Measurements from ENCODE around the gene CHST11.

Gene CHST11

GRCh38 chr12:104748790-104749189 is 292.0 kb downstream of the CHST11 start:
- no peaks in the 10 kb centered on the region for H3K27me3 ChIP-seq (replicated peaks in 2 of 5; ENCODE audit: control insufficient read depth in 4 of 5, insufficient read depth in 5 of 5, low read length in 4 of 5)
- 90% methylated on average over 3 of the region's 5 CpGs for WGBS (ENCODE audit: insufficient coverage)
- CTCF ChIA-PET = interaction anchor here (0.8 to 1.7 kb wide), 4 partner anchors 10 to 51 kb away, joined by 3 to 6 read pairs (median 4); no protein-coding TSS in a partner anchor
- peaks cover 0 to 16% (median 2%) of the 10 kb centered on the region in 4 experiments for H3K36me3 ChIP-seq (ENCODE audit: control insufficient read depth in 4 of 4, insufficient read depth in 4 of 4, low read length in 3 of 4)
- H3K4me1 ChIP-seq (ENCODE audit: control extremely low read depth in 1 of 4, control insufficient read depth in 4 of 4, insufficient read depth in 4 of 4, low read length in 3 of 4) = peaks cover 14 to 66% (median 61%) of the 10 kb centered on the region in 4 experiments
- no peak for DNase-seq
- H3K9me3 ChIP-seq (ENCODE audit: control extremely low read depth in 1 of 5, control insufficient read depth in 4 of 5, insufficient read depth in 2 of 5, low read depth in 1 of 5, low read length in 4 of 5) = no peaks in the 10 kb centered on the region
- POLR2A ChIA-PET = no interaction called here
- no peak overlapping the region for H3K27ac ChIP-seq (ENCODE audit: insufficient read depth in 1 of 2, low read depth in 1 of 2, low read length in 2 of 2, poor library complexity in 1 of 2, severe bottlenecking in 2 of 2)
- H3K4me3 ChIP-seq (ENCODE audit: control insufficient read depth in 1 of 7, extremely low read depth in 1 of 7, insufficient read depth in 4 of 7, low read depth in 2 of 7, low read length in 6 of 7) = no peak overlapping the region

GRCh38 chr12:104749545-104749944 is 292.8 kb downstream of the CHST11 start:
- Histone ChIP-seq H3K4me1 (ENCODE audit: control extremely low read depth in 1 of 4, control insufficient read depth in 4 of 4, insufficient read depth in 4 of 4, low read length in 3 of 4) (peaks cover 14 to 66% (median 61%) of the 10 kb centered on the region in 4 experiments), H3K27me3 (replicated peaks in 2 of 5; ENCODE audit: control insufficient read depth in 4 of 5, insufficient read depth in 5 of 5, low read length in 4 of 5) (no peaks in the 10 kb centered on the region), H3K9me3 (ENCODE audit: control extremely low read depth in 1 of 5, control insufficient read depth in 4 of 5, insufficient read depth in 2 of 5, low read depth in 1 of 5, low read length in 4 of 5) (no peaks in the 10 kb centered on the region), H3K4me3 (ENCODE audit: control insufficient read depth in 1 of 7, extremely low read depth in 1 of 7, insufficient read depth in 4 of 7, low read depth in 2 of 7, low read length in 6 of 7) (no peak overlapping the region), H3K36me3 (ENCODE audit: control insufficient read depth in 4 of 4, insufficient read depth in 4 of 4, low read length in 3 of 4) (peaks cover 0 to 24% (median 2%) of the 10 kb centered on the region in 4 experiments), H3K27ac (ENCODE audit: insufficient read depth in 1 of 2, low read depth in 1 of 2, low read length in 2 of 2, poor library complexity in 1 of 2, severe bottlenecking in 2 of 2) (peak overlapping the region; percentile 4 to 9)
- DNase-seq = no peak
- CTCF ChIA-PET = interaction anchor here (0.7 to 1.7 kb wide), 8 partner anchors 8 to 50 kb away, joined by 3 to 6 read pairs (median 3); no protein-coding TSS in a partner anchor
- WGBS (ENCODE audit: insufficient coverage) = 80% methylated on average over 3 of the region's 4 CpGs
- POLR2A ChIA-PET = no interaction called here

GRCh38 chr12:104750061-104750460 is 293.3 kb downstream of the CHST11 start:
- peaks cover 14 to 66% (median 61%) of the 10 kb centered on the region in 4 experiments for H3K4me1 ChIP-seq (ENCODE audit: control extremely low read depth in 1 of 4, control insufficient read depth in 4 of 4, insufficient read depth in 4 of 4, low read length in 3 of 4)
- H3K27me3 ChIP-seq (replicated peaks in 2 of 5; ENCODE audit: control insufficient read depth in 4 of 5, insufficient read depth in 5 of 5, low read length in 4 of 5) = no peaks in the 10 kb centered on the region
- H3K27ac ChIP-seq (ENCODE audit: insufficient read depth in 1 of 2, low read depth in 1 of 2, low read length in 2 of 2, poor library complexity in 1 of 2, severe bottlenecking in 2 of 2) = peak overlapping the region in 1 of 2 experiments; percentile 9
- H3K9me3 ChIP-seq (ENCODE audit: control extremely low read depth in 1 of 5, control insufficient read depth in 4 of 5, insufficient read depth in 2 of 5, low read depth in 1 of 5, low read length in 4 of 5) = no peaks in the 10 kb centered on the region
- CTCF ChIA-PET = interaction anchor here (0.7 to 1.7 kb wide), 7 partner anchors 9 to 36 kb away, joined by 3 to 6 read pairs (median 3); no protein-coding TSS in a partner anchor
- POLR2A ChIA-PET = interaction anchor here (0.7 kb wide), 1 partner anchor 13 kb away, joined by 3 read pairs; no protein-coding TSS in a partner anchor
- DNase-seq = peak; percentile 84 to 94 (median 94)
- H3K4me3 ChIP-seq (ENCODE audit: control insufficient read depth in 1 of 7, extremely low read depth in 1 of 7, insufficient read depth in 4 of 7, low read depth in 2 of 7, low read length in 6 of 7) = no peak overlapping the region
- H3K36me3 ChIP-seq (ENCODE audit: control insufficient read depth in 4 of 4, insufficient read depth in 4 of 4, low read length in 3 of 4) = peaks cover 0 to 29% (median 2%) of the 10 kb centered on the region in 4 experiments
- WGBS (ENCODE audit: insufficient coverage) = 0% methylated on average over 1 of the region's 5 CpGs

- CTCF ChIA-PET = interaction anchor here (2.7 kb wide), 1 partner anchor 12 kb away, joined by 8 read pairs; no protein-coding TSS in a partner anchor
- H3K4me1 ChIP-seq (ENCODE audit: control extremely low read depth in 1 of 4, control insufficient read depth in 4 of 4, insufficient read depth in 4 of 4, low read length in 3 of 4) = peaks cover 14 to 62% (median 56%) of the 10 kb centered on the region in 4 experiments
These were observed 294.4 kb downstream of the CHST11 start for GRCh38 chr12:104751120-104751519.

GRCh38 chr12:104751594-104751993 is 294.8 kb downstream of the CHST11 start:
- Histone ChIP-seq H3K9me3 (ENCODE audit: control extremely low read depth in 1 of 5, control insufficient read depth in 4 of 5, insufficient read depth in 2 of 5, low read depth in 1 of 5, low read length in 4 of 5) (no peaks in the 10 kb centered on the region), H3K36me3 (ENCODE audit: control insufficient read depth in 4 of 4, insufficient read depth in 4 of 4, low read length in 3 of 4) (peaks cover 2 to 40% (median 5%) of the 10 kb centered on the region in 4 experiments), H3K4me1 (ENCODE audit: control extremely low read depth in 1 of 4, control insufficient read depth in 4 of 4, insufficient read depth in 4 of 4, low read length in 3 of 4) (peaks cover 14 to 60% (median 52%) of the 10 kb centered on the region in 4 experiments), H3K4me3 (ENCODE audit: control insufficient read depth in 1 of 7, extremely low read depth in 1 of 7, insufficient read depth in 4 of 7, low read depth in 2 of 7, low read length in 6 of 7) (no peak overlapping the region), H3K27me3 (replicated peaks in 2 of 5; ENCODE audit: control insufficient read depth in 4 of 5, insufficient read depth in 5 of 5, low read length in 4 of 5) (no peaks in the 10 kb centered on the region), H3K27ac (ENCODE audit: insufficient read depth in 1 of 2, low read depth in 1 of 2, low read length in 2 of 2, poor library complexity in 1 of 2, severe bottlenecking in 2 of 2) (peak overlapping the region in 1 of 2 experiments; percentile 36)
- CTCF ChIA-PET = interaction anchor here (2.7 kb wide), 1 partner anchor 12 kb away, joined by 8 read pairs; no protein-coding TSS in a partner anchor
- DNase-seq = no peak
- WGBS (ENCODE audit: insufficient coverage) = 100% methylated on average over 1 of the region's 3 CpGs
- POLR2A ChIA-PET = no interaction called here

More at GRCh38 chr12:104751120-104751519, 294.4 kb downstream of the CHST11 start:
- no peak for DNase-seq
- Histone ChIP-seq H3K36me3 (ENCODE audit: control insufficient read depth in 4 of 4, insufficient read depth in 4 of 4, low read length in 3 of 4) (peaks cover under 1 to 36% (median 4%) of the 10 kb centered on the region in 4 experiments), H3K9me3 (ENCODE audit: control extremely low read depth in 1 of 5, control insufficient read depth in 4 of 5, insufficient read depth in 2 of 5, low read depth in 1 of 5, low read length in 4 of 5) (no peaks in the 10 kb centered on the region), H3K27me3 (replicated peaks in 2 of 5; ENCODE audit: control insufficient read depth in 4 of 5, insufficient read depth in 5 of 5, low read length in 4 of 5) (no peaks in the 10 kb centered on the region), H3K4me3 (ENCODE audit: control insufficient read depth in 1 of 7, extremely low read depth in 1 of 7, insufficient read depth in 4 of 7, low read depth in 2 of 7, low read length in 6 of 7) (peak overlapping the region in 1 of 7 experiments; percentile 23), H3K27ac (ENCODE audit: insufficient read depth in 1 of 2, low read depth in 1 of 2, low read length in 2 of 2, poor library complexity in 1 of 2, severe bottlenecking in 2 of 2) (peak overlapping the region in 1 of 2 experiments; percentile 31)
- WGBS (ENCODE audit: insufficient coverage) = no CpG with 5 or more reads among the region's 1 CpG
- POLR2A ChIA-PET = no interaction called here

GRCh38 chr12:104752016-104752415 is 295.3 kb downstream of the CHST11 start:
- H3K27ac ChIP-seq (ENCODE audit: insufficient read depth in 1 of 2, low read depth in 1 of 2, low read length in 2 of 2, poor library complexity in 1 of 2, severe bottlenecking in 2 of 2) = peak overlapping the region in 1 of 2 experiments; percentile 36
- 100% methylated on average over 4 of the region's 4 CpGs for WGBS (ENCODE audit: insufficient coverage)

GRCh38 chr12:104752881-104753280 is 296.1 kb downstream of the CHST11 start:
- peaks cover 14 to 47% (median 40%) of the 10 kb centered on the region in 4 experiments for H3K4me1 ChIP-seq (ENCODE audit: control extremely low read depth in 1 of 4, control insufficient read depth in 4 of 4, insufficient read depth in 4 of 4, low read length in 3 of 4)
- DNase-seq = peak in 2 of 3 donors; percentile 41 to 45
- WGBS (ENCODE audit: insufficient coverage) = 95% methylated on average over 7 of the region's 7 CpGs
- ChIA-PET POLR2A (interaction anchor here (0.7 kb wide), 1 partner anchor 43 kb away, joined by 4 read pairs; no protein-coding TSS in a partner anchor), CTCF (interaction anchor here (1.1 to 2.7 kb wide), 2 partner anchors 10 to 16 kb away, joined by 3 to 8 read pairs; no protein-coding TSS in a partner anchor)
- H3K27me3 ChIP-seq (replicated peaks in 2 of 5; ENCODE audit: control insufficient read depth in 4 of 5, insufficient read depth in 5 of 5, low read length in 4 of 5) = no peaks in the 10 kb centered on the region
- peaks cover 7 to 53% (median 16%) of the 10 kb centered on the region in 4 experiments for H3K36me3 ChIP-seq (ENCODE audit: control insufficient read depth in 4 of 4, insufficient read depth in 4 of 4, low read length in 3 of 4)
- no peaks in the 10 kb centered on the region for H3K9me3 ChIP-seq (ENCODE audit: control extremely low read depth in 1 of 5, control insufficient read depth in 4 of 5, insufficient read depth in 2 of 5, low read depth in 1 of 5, low read length in 4 of 5)
- H3K4me3 ChIP-seq (ENCODE audit: control insufficient read depth in 1 of 7, extremely low read depth in 1 of 7, insufficient read depth in 4 of 7, low read depth in 2 of 7, low read length in 6 of 7) = no peak overlapping the region
- no peak overlapping the region for H3K27ac ChIP-seq (ENCODE audit: insufficient read depth in 1 of 2, low read depth in 1 of 2, low read length in 2 of 2, poor library complexity in 1 of 2, severe bottlenecking in 2 of 2)

More at GRCh38 chr12:104752016-104752415, 295.3 kb downstream of the CHST11 start:
- DNase-seq = no peak
- no peaks in the 10 kb centered on the region for H3K27me3 ChIP-seq (replicated peaks in 2 of 5; ENCODE audit: control insufficient read depth in 4 of 5, insufficient read depth in 5 of 5, low read length in 4 of 5)
- ChIA-PET POLR2A (no interaction called here), CTCF (interaction anchor here (2.7 kb wide), 1 partner anchor 11 kb away, joined by 8 read pairs; no protein-coding TSS in a partner anchor)
- no peaks in the 10 kb centered on the region for H3K9me3 ChIP-seq (ENCODE audit: control extremely low read depth in 1 of 5, control insufficient read depth in 4 of 5, insufficient read depth in 2 of 5, low read depth in 1 of 5, low read length in 4 of 5)
- peaks cover 14 to 56% (median 48%) of the 10 kb centered on the region in 4 experiments for H3K4me1 ChIP-seq (ENCODE audit: control extremely low read depth in 1 of 4, control insufficient read depth in 4 of 4, insufficient read depth in 4 of 4, low read length in 3 of 4)
- H3K4me3 ChIP-seq (ENCODE audit: control insufficient read depth in 1 of 7, extremely low read depth in 1 of 7, insufficient read depth in 4 of 7, low read depth in 2 of 7, low read length in 6 of 7) = no peak overlapping the region
- peaks cover 7 to 44% (median 8%) of the 10 kb centered on the region in 4 experiments for H3K36me3 ChIP-seq (ENCODE audit: control insufficient read depth in 4 of 4, insufficient read depth in 4 of 4, low read length in 3 of 4)

Data from common myeloid progenitor, CD34-positive (primary cell).